GM21576 (cell line): ENCODE data around the gene ST3GAL3.

Source experiments
- ATAC-seq: cut with Tn5 transposase; IDR thresholded peaks from one replicate; pipeline ENCODE4 v1.9.1; 2021; ENCODE audit warnings: mild to moderate bottlenecking, moderate library complexity; ENCODE audit not compliant: unreplicated experiment

The ST3GAL3 gene

DNA sequence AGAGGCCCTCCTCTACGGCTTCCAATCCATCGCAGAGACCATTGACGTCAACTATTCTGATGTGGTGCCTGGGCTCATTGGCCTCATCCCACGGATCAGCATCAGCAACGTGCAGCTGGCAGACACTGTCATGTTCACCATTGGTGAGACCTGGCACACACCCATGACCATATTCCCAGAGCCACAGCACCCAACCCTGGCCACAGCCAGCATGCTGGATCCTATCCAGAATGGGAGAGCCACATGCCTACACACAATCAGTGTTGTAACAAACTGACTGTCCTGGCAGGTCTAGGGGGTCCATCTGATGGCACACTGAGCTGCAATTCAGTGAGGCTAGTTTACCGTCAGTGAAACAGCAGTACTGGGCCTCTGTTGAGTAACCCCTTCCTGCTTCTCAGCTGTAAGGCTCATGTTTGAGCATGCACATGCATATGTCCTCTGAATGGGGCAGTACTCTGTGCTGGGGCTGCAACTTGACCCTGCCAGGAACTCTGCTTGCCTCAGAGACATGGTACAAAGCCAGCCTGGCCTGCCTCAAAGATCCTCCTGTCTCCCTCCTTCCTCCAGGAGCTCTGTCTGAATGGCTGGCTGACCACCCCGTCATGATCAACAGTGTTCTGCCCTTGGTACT is 250.2 kb downstream of the ST3GAL3 start:
- ATAC-seq = no peak

GRCh38 chr1:43958351-43959255 is 251.3 kb downstream of the ST3GAL3 start:
- no peak for ATAC-seq

- no peak for ATAC-seq
Observed at GRCh38 chr1:43960798-43961197, 253.5 kb downstream of the ST3GAL3 start.

DNA sequence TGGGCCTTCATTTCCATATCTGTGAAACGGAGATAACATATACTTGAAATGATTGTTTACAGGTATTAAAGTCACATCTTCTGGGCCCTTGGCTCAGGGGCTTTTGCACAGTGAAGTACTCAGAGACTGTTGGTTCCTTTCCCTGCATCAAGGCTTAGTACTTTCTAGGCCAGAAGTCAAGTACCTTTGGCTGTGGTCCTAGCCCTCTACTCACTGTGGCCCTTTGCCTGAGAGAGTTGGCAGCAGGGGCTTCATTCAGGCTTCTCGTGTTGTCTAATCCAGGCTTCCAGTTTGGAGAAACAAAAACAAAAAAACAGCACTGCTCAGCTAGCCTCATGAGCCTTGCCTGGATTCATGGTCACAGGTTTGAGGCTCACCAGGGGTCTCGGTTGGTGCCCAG is 254.4 kb downstream of the ST3GAL3 start:
- no peak for ATAC-seq

- ATAC-seq = no peak
Observed at GRCh38 chr1:43962324-43962723, 255.0 kb downstream of the ST3GAL3 start.

DNA sequence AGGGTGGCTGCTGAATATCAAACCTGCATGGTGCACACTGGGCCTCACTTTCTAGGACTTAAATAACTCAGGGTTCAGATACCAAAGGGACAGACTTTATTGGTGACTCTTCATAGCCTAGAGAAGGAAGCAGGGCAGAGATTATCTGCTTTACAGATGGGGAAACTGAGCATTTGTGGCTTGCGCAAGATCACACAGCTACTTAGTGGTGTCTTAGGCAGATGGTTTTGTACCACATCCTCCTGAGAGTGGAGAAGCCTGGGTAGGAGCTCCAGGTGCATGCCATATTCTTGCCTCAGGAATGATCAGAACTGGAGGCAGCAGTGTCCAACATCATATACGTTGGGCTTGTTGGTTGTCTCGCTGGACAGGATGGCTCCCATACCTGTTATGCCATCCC is 255.7 kb downstream of the ST3GAL3 start:
- no peak for ATAC-seq

- no peak for ATAC-seq
Observed at GRCh38 chr1:43963890-43964289, 256.6 kb downstream of the ST3GAL3 start.

- ATAC-seq = no peak
Observed at GRCh38 chr1:43965316-43965715, 258.0 kb downstream of the ST3GAL3 start.

GRCh38 chr1:43968348-43968948 is 261.1 kb downstream of the ST3GAL3 start:
- no peak for ATAC-seq

- ATAC-seq = no peak
Observed at GRCh38 chr1:43969416-43969745, 262.0 kb downstream of the ST3GAL3 start.

DNA sequence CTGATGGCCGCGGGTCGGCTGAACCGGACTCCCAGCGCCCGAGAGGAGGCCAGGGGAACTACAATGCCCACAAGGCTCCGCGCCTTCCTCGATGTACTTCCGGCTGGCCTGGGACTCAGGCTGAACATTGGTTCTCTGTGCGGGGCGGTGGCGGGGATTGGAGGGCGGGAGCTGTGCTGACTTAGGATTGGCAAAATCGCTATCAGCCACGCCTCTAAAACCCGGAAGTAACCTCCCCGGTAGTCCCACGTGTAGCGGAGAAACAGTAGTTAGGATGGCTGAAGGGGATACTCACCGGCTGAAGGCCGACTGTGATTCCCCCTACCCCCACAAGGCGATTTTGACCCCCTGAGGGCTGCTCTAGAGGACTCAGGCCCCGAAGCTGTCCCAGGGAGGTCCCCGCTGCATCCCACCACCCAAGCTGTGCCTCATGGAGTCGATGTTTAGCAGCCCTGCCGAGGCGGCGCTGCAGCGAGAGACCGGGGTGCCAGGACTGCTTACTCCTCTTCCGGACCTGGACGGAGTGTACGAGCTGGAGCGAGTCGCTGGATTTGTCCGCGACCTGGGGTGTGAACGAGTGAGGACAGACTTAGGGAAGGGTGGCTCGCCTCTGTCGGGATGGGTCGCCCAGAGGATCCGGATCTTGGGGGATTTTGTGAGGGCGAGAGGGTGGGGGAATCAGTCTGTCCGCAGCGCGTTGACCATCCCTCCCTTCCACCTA is 262.6 kb downstream of the ST3GAL3 start, which contains the start of gene DPH2:
Gene DPH2 (plus strand): TSS at position 265 of the 721 bp plus-strand sequence. CDS start 166 bp downstream, at position 431.
- ATAC-seq = peak; percentile 80

GRCh38 chr1:43970502-43970901 is 263.2 kb downstream of the ST3GAL3 start:
- ATAC-seq = no peak

DNA sequence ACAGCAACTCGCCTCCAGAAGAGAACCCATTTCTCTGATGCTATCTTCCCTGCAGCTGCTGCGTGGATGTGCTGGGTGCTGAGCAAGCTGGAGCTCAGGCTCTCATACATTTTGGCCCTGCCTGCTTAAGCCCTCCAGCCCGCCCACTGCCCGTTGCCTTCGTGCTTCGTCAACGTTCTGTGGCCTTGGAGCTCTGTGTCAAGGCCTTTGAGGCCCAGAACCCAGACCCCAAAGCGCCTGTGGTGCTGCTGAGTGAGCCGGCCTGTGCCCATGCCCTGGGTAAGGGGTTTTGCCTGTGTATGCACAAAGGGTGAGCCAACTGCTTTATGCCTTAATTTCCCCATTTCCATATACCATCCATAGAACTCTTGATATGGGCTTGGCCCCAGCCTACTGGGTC is 263.6 kb downstream of the ST3GAL3 start:
- ATAC-seq = no peak

DNA sequence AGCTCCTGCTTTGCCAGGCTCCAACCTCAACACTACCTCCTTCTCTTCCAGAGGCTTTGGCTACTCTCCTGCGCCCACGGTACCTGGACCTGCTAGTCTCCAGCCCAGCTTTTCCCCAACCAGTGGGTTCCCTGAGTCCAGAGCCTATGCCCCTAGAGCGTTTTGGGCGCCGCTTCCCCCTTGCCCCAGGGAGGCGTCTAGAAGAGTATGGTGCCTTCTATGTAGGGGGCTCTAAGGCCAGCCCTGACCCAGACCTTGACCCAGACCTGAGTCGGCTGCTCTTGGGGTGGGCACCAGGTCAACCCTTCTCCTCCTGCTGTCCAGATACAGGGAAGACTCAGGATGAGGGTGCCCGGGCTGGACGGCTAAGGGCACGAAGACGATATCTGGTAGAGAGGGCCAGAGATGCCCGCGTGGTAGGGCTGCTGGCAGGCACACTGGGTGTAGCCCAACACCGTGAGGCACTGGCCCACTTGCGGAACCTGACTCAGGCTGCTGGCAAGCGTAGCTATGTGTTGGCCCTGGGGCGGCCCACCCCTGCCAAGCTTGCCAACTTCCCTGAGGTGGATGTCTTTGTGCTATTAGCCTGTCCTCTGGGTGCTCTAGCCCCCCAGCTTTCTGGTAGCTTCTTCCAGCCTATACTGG is 264.1 kb downstream of the ST3GAL3 start:
- no peak for ATAC-seq

- no peak for ATAC-seq
Observed at GRCh38 chr1:43973981-43974442, 266.7 kb downstream of the ST3GAL3 start.

DNA sequence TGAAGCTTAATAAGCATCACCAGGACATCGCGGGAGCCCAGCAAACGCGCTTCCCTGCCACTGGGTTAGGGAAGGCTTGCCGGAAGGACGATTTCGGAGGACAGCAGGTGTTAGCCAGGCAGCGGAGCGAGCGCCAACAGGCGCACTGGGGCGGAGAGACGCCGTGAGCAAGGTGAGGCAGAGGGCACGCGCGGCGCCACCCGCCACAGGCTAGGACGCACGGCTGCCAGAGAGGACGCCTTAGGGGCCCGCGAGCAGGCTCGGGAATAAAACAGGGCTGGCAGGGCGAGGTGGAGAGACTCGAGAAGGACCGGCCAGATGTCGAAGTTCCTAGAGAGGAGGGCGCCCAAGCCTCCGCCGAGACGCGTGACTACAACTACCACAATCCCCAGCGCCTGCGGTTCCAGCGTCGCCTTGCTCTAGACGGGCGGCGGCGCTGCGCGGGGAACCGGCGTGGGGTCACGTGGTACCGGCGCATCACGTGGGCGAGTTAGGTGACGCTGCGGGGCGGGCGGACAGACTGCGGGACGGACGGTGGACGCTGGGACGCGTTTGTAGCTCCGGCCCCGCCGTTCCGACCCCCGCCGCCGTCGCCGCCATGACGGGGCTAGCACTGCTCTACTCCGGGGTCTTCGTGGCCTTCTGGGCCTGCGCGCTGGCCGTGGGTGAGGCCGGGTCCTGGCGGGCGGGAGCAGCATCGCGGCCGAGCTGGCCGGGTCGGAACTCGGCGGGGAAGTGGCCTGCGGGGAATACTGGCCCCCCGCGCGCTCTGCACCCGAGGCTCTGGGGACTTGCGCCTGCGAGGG is 267.3 kb downstream of the ST3GAL3 start, which contains the start of gene ATP6V0B:
Gene ATP6V0B (plus strand): TSS at position 518 of the 806 bp plus-strand sequence. CDS start 81 bp downstream, at position 599.
- ATAC-seq = peak; percentile 59

DNA sequence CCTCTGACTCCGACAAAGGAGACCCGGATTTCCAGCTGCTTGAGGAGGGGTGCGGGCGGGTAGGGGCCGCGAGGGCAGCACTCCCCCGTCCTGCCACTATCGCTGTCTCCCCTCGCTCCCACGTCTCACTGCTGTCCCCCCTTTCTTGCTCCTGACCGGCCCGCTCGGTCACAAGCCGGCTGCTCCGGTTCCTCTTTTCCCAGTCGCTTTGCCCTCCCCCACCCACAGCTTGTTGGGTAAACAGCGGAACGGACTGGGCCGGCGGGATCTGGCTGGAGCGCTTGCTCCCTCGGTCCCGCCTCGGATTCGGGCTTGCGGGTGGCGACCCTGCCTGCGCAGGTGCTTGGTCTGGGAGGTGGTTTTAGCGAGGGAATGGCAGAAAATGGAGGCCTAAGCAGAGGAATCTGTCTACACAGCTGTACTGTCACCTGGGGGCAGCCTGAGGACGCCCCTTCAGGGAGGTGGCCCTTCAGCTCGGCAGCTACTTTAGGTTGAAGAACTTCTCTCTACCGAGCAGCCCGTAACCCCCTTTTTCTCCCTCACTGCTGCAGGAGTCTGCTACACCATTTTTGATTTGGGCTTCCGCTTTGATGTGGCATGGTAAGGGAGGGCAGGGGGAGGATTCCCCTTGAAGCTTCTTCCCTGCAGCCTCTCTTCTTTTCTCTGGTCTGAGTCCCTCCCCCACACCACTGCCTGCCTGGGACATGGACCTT is 268.1 kb downstream of the ST3GAL3 start:
- ATAC-seq = no peak

GRCh38 chr1:43976045-43976444 is 268.7 kb downstream of the ST3GAL3 start:
- no peak for ATAC-seq

GRCh38 chr1:43976890-43977289 is 269.6 kb downstream of the ST3GAL3 start:
- no peak for ATAC-seq
